ENCODE results near the gene CSF1.

DNA sequence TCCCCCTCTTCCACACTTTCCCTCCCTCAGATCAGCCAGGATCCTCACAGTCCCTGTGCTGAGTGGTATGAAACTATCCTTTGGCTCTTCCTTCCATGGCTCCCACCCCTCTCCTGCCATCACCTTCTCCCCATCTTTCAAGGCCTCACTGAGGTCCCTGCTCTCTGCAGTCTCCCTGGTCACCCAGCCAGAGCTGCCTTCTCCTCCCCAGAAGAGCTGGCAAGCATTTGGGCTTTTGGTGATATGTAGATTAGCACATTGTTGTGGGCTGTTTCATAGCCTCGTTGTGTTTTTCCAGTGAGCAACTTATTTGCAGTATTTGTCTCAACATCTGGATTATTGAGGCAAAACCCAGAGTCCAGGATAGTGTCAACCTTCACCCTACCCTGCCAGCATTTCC is 2.2 kb downstream of the CSF1 start:
- TF ChIP-seq POLR2AphosphoS5 (IDR thresholded peaks at IDR 0.05) (no peak), POLR2A (IDR thresholded peaks at IDR 0.05) (no peak)
- TF ChIP-seq, protein P1, sequence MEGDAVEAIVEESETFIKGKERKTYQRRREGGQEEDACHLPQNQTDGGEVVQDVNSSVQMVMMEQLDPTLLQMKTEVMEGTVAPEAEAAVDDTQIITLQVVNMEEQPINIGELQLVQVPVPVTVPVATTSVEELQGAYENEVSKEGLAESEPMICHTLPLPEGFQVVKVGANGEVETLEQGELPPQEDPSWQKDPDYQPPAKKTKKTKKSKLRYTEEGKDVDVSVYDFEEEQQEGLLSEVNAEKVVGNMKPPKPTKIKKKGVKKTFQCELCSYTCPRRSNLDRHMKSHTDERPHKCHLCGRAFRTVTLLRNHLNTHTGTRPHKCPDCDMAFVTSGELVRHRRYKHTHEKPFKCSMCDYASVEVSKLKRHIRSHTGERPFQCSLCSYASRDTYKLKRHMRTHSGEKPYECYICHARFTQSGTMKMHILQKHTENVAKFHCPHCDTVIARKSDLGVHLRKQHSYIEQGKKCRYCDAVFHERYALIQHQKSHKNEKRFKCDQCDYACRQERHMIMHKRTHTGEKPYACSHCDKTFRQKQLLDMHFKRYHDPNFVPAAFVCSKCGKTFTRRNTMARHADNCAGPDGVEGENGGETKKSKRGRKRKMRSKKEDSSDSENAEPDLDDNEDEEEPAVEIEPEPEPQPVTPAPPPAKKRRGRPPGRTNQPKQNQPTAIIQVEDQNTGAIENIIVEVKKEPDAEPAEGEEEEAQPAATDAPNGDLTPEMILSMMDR (IDR thresholded peaks at IDR 0.05) = no peak

Data from transverse colon (tissue), 4 donors.